WI38 (cell line): Measurements from ENCODE around the gene BRD7.
A peak's percentile ranks its signal among the peaks of the same experiment; 100 is the strongest.

Source experiments
- H3K4me3 ChIP-seq: 2 replicates; pipeline ENCODE4 v1.5.1; 2011; ENCODE audit warnings: low read depth, mild to moderate bottlenecking, control low read depth, low read length
- CTCF ChIP-seq: IDR thresholded peaks from 2 replicates; pipeline ENCODE4 v1.5.1; 2012; ENCODE audit warnings: low read depth, mild to moderate bottlenecking, control low read depth, low read length

The BRD7 gene

DNA sequence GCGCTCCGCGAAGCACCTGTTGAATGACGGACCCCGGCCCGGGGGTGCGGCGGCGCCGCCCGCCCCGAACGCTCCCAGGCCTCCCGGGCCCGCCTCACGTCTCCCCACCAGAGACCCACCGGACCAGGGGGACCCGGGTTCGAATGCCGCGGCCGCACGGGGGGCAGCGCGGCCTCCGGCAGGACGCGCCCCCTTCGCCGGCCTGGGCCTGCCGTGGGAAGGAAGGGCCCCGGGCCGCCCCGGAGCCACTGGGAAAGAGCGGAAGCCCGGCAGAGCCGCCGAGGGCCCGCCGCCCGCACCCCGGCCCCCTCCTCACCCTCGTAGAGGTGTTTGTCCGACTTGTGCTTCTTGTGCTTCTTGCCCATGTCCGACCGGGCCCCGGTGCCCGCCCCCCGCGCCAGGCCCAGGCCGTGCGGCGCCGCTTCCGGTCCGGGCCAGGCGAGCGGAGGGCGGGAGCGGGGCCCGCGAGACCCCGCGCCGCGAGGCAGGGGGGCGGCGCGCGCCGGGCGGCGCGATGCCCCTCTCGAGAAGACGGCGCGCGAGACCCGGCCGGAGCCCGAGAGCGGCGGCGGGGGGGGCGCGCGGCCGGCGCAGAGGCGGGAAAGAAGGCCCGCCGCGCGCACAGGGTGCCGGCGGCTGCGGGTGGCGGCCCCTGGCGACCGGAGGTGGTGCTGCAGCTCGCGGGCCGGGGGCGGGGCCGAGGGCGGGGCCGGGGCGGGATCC is at the start of gene BRD7:
Gene BRD7, minus strand, starts transcription at position 579 of the 723 bp plus-strand sequence. Its CDS starts 214 bp downstream, at position 365.
- no peak for TF ChIP-seq CTCF
- peak within 1 kb of the TSS; percentile 84 for H3K4me3 ChIP-seq

GRCh38 chr16:50416388-50416787 is 47.6 kb upstream of the BRD7 start:
- no peak for TF ChIP-seq CTCF
- no peak overlapping the region for H3K4me3 ChIP-seq

- TF ChIP-seq CTCF, result no peak
- H3K4me3 ChIP-seq, result no peak overlapping the region
Observed at GRCh38 chr16:50414152-50414551, 45.4 kb upstream of the BRD7 start.

DNA sequence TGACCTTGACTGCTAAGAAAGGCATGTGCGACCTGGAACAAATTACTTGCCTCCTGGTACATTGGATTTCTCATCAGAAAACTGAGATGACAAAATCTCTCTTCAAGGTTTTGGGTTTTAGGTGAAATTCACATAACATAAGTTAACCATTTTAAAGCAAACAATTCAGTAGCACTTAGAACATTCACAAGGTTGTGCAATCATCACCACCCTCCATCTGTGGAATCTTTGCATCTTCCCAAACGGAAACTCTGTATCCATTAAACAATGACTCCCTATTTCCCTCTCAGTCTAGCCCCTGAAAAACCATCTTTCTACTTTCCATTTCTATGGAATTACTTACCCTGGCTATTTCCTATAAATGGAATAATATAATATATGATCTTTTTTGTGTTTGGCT is 42.2 kb upstream of the BRD7 start:
- TF ChIP-seq CTCF, result no peak
- no peak overlapping the region for H3K4me3 ChIP-seq

- TF ChIP-seq CTCF, result no peak
- no peak overlapping the region for H3K4me3 ChIP-seq
Observed at GRCh38 chr16:50408001-50408561, 39.3 kb upstream of the BRD7 start.

DNA sequence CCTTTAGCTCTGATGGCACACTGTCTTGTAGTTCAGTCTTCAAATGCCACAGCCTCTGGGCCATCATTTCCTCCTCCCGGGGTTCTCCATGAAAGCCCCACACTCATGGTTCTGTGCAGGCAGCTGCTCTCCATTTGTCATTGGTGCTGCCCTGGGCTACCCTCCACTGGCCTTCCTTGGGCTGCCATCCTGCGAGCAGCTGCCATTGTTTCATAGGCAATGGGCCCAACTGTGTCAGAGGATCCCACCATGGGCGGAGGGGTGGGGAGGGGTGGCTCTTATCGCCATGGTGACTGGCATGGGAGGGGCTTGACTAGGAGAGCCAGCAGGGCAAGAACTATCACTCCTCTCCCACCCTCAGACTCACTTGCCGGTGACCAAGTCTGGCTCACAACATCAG is 38.6 kb upstream of the BRD7 start:
- H3K4me3 ChIP-seq, result no peak overlapping the region
- no peak for TF ChIP-seq CTCF

DNA sequence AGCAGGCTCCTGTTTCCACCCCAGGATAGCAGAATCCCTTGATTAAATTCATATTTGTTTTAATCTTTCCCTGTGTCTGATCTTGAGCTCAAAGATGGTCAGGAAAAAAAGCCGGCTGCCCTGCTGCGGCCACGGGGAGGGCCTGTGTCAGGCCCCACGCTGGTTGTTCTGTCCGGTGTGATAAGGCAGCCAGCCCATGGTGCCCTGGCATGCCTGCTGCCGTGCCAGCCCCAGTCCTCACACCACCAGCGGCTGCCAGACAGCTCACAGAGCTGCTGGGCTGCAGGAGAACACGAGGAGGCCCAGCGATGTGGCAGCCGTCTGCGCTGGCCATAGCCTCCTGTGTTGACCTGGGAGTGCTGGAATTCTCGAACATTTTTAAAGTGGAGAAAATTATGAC is 34.7 kb upstream of the BRD7 start:
- no peak overlapping the region for H3K4me3 ChIP-seq
- no peak for TF ChIP-seq CTCF
